HG03103 (cell line): ENCODE measurements around the gene TRIM29.

Experiments used
- ATAC-seq: cut with Tn5 transposase; IDR thresholded peaks from one replicate; pipeline ENCODE4 v1.9.1; 2021; ENCODE audit warnings: low read depth; ENCODE audit not compliant: unreplicated experiment

Gene TRIM29

DNA sequence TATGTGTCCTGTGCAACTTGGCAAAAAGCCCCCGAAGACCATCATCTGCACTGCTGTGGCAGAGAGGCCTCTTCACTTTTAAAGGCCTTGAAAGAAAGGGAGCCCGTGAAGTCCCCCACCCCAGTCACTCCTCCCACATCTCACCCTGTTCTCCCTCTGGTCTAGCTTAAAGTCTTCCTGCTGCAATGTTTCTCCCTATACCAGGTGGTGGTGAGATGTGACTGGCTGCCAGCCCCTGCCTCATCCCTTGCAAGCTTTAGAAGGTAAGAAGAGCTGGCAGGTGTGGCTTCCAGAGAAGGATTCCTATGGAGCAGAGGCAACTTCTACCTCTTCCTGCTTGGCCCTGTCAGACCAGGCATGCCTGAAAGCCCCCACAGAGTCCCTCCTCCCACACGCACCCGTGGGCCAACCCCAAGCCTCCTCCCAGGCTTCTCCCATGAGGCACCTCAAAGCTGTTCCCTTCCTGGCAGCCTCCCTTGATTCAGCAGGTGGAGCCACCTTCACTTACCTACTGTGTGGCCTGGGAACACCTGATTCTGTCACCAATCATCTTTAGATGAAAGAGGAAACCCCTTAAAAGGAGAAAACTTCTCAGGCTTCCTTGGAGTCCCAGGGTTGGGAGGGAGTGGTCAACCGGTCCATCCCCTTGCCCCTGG, 4.0 kb upstream of the TRIM29 start:
- no peak for ATAC-seq

DNA sequence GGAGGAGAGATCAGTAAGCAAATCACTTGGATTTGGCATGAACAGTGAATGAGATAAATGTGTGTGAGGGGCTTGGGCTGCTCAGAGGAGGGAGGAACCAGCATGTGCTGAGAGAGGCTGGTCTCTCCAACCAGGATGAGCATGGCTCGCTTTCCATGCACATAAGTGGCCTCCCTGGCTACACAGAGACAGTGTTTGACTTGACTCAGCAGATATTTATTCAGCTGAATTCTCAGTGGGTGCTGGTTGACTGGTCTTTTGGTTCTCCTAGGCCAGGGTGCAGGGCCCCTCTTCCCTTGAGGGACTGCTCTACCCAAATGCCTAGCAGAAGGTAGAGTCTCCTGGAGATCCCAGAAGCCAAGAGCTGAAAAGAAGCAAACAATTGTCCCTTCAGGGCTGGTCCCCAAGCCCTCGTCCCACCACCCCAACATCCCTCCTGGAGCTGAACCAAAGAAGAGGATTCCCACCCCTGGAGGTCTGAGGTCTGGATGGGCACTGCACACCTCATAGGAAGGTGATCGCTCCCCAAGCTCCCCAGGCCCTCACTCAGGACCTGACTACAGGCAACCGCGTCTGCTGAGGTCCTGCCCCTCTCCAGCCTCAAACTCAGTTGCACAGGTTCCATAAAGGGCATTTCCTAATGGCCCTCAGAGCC, 3.3 kb upstream of the TRIM29 start:
- no peak for ATAC-seq

DNA sequence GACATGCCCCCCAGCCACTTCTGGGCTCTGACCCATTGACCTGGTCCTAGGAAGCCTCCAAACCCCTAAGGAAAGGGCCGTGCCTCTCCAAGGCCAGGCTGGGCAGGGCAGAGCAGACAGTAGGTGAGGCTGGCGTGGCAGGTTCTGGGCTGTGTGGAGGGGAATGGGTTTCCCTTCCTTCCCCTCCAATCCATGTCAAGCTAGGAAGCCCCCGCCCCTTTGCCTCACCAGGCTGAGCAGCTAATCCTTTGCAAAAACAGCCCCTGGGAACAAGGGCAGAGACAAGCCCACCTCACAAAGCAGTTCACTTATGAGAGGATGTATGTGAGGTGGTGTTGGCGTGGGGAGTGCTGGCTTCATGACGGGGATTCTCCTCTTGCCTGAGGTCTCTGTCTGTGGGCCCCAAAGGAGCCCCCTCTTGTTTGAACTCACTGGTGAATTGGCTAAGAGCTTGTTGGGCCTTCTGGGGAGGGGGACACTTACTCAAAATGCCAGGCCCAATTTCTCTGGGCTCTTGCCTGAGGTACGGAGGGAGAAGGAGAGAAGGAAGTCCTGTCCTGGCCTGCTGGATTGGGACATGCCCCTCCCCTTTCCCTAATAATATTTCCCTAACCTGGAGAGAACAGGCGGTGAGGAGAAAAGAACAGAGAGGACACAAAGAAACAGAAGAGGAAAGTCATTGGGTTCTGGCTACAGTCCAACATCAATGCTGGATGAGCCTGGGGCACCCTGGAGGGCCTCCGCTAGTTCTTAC, 1.6 kb upstream of the TRIM29 start:
- no peak for ATAC-seq

DNA sequence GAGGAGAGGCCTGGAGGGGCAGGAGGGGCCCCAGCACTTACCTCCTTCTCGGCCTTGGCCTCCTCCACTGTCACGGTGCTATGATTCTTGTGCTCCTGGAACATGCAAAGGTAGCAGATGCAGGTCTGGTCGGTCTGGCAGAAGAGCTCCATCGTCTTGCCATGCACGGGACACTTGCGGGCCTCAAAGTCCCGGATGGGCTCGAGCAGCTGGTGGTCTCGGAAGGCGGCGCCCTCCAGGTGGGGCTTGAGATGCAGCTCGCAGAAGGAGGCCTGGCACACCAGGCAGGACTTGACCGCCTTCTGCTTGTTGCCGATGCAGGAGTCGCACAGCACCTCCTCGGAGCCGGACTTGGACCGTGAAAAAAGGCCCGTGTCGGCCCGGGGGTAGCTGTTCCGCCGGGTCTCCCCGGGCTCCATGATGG, 714 bp downstream of the TRIM29 start:
- ATAC-seq, result no peak

DNA sequence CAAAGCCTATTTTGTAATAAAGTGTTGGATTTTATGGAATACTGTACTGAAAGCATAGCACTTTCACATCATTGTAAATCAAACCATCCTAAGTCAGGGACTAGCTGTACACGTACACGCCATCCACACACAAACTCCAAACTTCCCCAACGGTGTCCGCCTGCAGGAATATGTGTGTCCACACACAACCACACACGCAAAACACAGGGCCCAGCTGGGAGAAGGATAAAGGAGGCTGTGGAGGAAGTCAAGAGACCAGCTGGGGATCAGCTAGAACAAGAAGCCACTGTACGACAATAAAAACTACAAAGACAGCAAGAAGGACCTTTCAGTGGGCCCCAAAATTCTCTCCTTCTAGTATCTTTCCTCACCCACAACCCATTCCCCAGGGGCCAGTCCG, 1.6 kb downstream of the TRIM29 start:
- ATAC-seq, result no peak

DNA sequence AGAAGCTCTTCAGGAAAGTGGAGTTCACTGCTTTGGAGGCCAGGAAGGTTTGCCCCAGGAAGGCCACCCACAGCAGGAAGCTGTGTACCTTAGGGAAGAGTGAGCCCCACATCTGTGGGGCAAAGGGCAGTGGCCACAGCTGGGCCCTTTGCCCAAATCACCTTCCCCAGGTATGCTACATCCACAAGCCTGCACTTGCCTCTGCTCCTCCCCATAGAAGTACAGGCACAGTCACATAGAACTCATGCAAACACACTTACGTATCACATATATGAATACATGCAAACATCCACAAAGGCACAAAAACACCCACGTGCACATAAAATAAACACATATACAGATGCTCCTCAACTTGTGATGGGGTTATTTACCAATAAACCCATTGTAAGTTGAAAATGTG, 2.1 kb downstream of the TRIM29 start:
- ATAC-seq, result no peak

DNA sequence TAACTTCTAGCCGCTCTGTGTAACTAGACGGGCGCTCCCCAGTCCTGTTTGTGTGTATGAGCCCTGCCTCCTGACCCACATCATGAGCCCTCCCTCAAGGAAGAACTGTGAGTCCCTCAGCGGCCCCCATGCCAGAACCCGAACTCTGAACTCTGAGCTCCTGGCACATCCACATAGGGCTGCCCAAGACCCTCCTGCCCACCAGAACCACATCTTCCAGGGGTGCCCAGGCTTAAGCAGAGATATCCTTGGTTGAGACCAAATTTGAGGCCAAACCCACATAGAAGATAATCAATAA, 3.0 kb downstream of the TRIM29 start:
- ATAC-seq, result no peak

DNA sequence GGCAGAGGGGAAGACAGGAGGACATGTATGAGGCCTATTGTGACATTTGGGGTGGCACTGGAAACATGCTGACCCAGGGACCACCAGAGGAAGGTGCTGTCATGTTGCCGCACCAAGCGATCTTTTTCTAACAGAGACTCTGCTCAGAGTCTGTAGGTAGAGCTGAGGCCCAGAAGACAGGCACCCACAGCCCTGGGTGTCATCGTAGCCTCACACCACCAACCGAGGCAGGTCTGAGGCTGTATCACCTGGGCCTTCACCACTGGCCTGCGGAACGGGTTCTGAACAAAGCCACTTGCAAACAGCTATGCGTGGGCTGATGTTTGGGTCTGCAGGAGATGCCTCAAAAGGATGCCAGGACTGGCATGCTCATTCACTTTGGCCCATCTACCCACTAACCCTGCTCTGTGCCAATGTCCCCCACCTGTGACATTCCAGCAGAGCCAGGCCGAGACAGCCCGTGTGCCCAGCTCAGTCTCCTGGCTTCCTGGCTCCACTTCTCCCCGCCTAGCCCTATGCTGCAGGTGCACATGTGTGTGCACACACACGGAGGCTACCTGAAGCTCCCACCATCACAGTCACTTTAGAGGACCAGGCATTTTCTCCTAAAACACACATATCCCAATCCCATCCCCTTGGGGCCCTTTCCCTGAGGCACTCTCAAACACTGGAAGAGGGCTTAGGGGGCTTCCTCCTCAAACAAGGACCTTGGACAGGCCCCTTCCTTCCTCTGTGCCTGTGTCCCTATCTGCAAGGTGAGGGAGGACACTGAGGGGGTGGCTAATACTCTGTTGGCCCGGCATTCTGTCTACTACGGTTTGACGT, 3.6 kb downstream of the TRIM29 start:
- ATAC-seq, result no peak

DNA sequence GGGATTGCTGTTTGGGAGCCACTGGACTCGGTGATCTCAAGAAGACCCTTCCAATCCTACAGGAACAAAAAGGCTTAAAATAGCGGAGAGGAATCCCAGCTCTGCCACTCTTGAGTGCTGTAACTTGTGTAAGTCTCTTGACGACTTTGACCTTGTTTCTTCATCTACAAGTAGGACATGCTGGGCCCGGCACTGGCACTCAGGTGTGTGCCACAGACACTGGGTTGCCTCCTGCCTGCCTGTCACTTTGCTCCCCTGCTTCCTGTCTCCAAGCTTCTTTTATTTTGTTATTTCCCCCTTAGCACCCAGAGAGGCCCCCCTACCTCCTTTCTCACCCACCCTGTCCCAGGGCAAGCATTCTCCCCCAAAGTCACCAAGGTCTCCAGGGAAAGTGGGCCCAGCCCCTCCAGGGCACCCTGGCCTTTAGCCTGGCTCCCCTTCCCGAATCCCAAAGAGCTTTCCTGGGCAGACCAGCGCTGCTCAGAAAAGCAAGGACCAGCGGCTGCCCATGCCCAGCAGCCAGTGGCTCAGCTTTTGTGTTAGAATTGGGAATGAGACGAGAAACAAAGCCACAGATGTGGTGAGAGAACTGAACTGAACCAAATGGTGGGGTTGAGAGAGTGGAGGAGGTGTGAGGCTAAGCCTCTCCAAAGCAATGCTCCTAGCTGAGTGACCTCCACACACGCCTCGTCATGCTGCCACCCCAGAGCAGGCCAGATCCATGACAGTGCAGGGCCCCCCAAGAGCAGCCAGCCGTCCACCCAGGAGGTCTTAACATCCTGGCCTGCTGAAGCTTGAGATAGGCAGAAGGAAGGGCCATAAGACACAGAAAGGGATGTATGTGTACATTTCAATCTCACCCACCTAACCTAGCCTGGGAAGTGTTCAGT, 4.5 kb downstream of the TRIM29 start:
- no peak for ATAC-seq

DNA sequence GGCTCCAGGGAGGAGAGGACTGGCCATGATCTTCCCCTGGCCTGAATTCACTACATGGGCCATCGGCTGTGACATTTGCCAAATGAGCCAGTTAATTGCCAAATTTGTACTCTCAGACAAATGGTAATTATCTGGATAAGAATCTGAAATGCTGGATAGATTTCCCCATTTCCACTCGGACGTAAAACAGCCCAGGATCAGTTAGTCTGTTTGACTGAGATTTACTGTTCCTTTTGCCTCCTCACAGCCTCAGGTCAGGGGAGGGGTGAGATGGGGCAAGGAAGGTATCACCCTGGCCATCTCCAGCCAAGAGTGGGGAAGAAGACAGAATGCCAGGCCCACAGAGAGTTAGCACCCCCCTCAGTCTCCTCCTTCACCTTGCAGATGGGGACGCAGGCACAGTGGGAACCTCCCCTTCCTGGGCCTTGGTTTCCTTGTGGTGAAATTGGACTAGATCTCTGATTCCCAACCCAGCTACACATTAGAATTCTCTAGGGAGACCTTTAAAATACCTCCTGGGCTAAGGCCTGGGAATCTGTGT, 5.2 kb downstream of the TRIM29 start:
- ATAC-seq, result no peak

DNA sequence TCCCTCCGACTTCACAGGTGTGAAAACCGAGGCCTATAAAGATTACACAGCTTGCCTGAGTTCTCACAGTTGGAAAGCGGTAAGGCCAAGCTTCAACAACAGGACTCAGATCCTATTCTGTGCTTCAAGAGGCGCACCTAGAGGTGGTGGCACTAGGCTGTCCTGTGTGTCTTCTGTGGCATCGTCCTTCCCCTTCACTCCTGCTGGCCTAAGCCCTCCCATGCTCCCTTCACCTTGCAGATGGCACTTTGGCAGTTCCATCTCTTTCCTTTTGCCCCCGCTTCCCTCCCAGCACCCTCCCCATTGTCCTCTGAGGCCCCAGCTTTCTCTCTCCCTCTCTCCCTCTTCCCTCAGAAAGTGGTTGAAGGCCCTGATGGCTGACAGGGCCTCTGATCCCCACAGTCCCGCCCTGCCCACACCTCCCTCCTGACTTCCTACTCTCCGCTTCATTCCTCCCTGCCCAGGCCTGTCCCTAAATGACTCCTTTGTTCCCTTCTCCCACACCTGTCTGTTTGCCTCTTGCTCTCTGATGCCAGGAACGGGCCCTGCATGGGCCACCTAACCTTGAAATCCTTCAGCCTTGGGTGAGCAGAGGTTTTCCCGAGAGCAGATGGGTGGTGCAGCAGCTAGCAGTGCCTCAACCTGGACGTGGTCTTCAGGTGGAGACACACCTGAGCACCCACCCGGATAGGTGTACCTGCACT, 5.8 kb downstream of the TRIM29 start:
- no peak for ATAC-seq

DNA sequence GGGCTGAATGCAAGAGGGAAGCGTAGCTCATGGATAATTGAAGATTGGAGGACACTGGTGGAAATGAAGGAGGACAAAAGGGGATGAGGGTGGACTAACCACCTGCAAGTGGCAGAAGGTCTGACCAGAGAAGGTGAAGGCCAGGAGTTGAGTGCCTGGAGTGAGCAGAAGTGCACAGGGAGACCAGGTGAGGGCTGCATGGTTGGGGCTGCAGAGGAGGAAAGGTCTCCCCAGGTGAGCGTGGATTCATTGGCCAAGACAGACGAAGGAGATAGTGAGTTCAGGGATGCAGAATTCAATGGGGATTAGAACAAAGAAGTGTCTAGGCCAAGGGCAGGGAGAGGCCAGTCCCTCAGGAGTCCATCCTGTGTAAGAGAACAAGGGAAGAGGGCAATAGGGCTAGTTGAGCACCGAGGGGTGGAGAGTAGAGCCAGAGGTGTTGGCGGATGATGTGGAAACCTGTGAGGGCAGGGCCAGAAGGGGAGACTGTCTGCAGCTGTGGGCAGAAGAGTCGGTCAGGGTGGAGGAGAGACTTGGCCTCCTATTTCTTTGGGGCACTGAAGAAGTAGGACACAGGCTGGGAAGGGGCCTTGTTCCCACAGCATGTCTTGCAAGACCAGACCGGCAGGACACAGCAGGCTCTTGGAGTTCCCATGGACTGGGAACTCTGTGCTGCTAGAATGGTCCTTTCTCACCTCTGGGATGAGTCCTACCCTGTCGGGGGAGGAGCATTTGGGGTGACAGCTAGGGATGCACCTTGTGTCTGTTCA, 6.7 kb downstream of the TRIM29 start:
- ATAC-seq, result no peak

DNA sequence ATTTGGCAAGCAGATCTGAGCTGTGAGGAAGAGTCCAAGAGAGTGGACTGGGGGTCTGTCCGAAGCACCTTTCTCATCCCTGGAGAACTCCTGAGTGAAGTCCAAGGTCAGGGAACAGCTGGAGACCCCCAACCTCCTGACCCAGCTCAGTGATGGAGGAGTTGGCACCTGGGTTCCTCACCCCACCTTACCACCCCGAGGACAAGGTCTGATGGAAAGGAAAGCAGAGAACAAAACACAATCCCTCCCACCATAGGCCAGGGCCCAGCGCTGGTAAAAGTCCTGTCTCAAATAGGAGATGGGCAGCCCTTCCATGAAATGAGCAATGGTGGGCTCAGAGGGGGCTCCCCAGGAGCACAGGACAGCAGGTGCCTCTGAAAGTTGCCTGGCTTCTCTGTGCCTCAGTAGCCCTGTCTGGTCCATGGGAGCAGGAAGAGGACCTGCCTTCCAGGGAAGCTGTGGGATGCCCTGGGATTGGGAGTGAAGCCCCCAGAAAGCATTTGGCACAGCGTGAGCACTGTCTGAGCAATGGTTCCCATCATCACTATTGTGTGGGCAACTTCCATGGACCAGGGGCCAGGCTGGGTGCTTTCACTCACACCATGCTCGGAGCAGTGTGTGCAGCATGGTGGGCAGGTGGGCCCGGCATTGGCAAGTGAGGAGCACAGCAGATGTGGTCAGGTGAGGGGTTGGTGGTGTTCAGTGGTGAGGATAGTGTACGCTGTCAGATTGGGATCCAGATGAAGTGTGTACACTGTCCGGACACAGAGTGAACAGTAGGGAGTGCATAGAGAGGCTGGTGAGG, 7.5 kb downstream of the TRIM29 start:
- no peak for ATAC-seq

DNA sequence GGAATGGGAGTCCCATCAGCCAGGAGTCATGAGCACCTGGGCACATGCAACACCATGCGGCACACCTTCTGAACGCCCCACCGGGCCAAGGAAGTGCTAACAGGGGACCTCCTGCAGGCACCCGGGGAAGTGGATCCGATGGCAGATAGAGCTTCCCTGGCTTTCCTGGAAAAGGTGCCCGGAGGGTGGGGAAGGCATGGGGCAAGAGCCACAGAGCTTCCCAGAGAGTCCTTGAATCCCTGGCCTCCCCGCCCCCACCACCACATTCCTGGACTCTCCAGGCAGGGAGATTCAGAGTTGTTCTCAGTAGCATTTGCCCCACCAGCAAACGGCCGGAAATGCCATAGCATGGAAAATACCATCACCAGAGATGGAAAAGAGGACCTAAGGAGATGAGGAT, 8.3 kb downstream of the TRIM29 start:
- ATAC-seq, result no peak

DNA sequence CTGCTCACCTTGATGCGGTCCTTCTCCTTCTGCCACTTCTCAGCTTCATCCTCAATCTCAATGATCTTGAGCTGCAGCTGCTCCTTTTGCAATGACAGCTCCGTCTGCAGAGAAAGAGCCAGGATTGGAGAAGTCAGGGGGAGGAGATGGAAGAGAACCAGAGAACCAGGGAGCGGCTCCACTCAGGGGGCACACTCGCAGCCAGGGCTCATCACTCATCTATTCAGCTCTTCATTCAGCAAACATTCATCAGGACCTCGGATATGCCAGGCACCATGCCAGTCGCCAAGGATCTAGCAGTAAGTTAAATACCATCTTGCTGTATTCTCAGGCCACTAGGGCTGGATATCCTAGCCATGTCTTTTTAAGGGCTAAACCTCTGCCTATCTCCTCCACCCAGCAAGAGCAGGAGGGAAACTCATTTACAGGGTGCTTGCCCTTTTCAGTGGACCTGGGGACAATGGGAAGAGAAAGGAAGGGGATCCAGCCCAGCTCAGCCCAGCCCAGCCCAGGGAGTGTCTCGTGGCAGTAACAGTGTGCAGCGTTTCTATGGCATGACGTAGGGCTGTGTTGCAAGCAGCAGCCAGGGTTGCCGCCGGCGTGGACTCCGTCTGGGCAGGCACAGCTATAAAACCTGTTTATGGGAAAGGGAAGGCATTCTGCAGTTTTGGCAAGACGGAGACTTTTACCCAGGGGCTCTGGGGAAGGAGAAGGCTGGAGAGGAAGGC, 9.4 kb downstream of the TRIM29 start:
- ATAC-seq, result no peak

DNA sequence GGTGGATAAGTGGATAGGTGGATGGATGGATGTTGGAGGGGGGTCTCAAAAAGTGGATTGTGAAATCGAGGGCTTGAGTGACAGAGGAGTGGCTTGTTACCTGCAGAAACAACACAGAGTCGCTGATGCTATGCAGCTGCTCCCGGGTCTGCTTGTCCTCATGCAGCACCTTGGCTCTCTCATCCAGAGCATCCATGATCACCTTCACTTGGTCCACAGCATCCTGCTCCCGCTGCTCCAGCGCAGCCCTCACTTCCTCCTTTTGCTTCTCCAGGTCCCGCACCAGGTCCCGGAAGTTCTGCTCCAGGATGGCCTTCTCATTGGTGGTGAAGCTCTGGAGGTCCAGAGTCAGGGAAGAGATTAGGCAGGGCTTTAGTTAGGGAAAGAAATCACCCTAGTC, 10.7 kb downstream of the TRIM29 start:
- no peak for ATAC-seq

DNA sequence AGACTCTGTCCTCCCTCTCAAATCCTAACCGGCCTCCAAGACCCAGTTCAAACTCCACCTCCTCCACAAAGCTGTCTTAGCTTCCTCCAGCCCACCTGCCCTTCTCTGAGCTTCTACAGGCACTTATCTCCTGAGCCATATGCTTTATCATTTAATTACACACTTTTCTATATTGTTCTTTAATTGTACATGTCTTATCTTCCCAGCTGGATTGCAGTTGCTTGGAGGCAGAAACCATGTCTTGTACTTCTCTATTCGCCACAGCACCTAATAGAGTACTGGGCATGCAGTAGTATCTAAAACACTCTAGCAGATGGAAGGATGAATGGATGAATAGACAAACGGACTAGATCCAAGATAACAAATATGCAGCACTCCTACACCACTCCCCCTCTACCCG, 11.3 kb downstream of the TRIM29 start:
- ATAC-seq, result no peak
